ENCODE data around the gene ARL2BP.

DNA sequence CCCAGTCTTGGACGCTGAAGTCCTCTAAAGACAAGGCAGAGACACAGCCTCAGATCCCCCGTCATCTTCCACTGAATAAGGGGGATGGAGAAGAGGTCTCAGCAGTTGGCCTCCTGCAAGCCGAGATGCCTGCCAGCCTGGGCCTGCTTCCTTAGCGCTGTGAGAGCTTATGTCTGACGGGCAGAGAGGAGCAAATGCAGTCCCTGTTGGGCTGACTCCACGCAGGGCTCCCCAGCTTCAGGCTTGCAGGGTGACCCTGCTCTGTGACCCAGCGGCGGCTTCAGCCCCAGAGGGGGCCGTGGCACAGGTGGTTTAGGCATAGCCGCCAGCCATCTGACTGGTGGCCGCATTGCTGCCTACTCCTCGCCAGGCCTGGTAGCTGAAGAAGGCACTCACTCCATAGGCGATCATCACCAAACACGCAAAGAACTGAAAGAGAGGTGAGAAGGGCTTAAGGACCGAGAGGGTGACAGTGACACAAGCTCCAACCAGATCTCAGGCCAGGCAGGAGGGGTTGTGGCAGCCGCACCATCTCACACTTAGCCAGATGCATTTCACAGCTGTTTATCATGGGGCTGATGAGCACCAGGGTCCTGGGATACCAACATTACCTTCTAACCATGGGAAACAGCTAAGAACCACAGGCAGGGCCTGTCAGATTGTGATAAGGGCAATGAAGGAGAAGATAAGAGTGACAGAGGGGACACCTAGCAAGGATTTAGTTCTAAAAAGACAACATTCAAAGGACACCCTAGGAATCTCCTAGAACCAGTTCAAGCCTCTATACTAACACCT lies 11.7 kb downstream of the ARL2BP start:
- TF ChIP-seq POLR2A (IDR thresholded peaks at IDR 0.05) (no peak), EP300 (IDR thresholded peaks at IDR 0.05) (no peak)
- TF ChIP-seq, protein P1, sequence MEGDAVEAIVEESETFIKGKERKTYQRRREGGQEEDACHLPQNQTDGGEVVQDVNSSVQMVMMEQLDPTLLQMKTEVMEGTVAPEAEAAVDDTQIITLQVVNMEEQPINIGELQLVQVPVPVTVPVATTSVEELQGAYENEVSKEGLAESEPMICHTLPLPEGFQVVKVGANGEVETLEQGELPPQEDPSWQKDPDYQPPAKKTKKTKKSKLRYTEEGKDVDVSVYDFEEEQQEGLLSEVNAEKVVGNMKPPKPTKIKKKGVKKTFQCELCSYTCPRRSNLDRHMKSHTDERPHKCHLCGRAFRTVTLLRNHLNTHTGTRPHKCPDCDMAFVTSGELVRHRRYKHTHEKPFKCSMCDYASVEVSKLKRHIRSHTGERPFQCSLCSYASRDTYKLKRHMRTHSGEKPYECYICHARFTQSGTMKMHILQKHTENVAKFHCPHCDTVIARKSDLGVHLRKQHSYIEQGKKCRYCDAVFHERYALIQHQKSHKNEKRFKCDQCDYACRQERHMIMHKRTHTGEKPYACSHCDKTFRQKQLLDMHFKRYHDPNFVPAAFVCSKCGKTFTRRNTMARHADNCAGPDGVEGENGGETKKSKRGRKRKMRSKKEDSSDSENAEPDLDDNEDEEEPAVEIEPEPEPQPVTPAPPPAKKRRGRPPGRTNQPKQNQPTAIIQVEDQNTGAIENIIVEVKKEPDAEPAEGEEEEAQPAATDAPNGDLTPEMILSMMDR (IDR thresholded peaks at IDR 0.05) = no peak

All from suprapubic skin (tissue), 3 donors.